Adrenal gland (tissue), 5 donors: Measurements from ENCODE around the gene SLC10A3.
A peak's percentile ranks its signal among the peaks of the same experiment; 100 is the strongest.

Experiments used
- POLR2A ChIP-seq, 2 donors: fragments of 450-650 bp; IDR thresholded peaks; one replicate each; pipeline ENCODE4 v1.6.1; 2017; ENCODE audit warnings: antibody characterized with exemption in 2 of 2, mild to moderate bottlenecking in 2 of 2, moderate library complexity in 1 of 2
- TF ChIP-seq, protein P1 (sequence below), 6 experiments: fragments of 450-650 bp in 4 of 6; fragments of 200-600 bp in 2 of 6; sonication (generic) in 1 of 6; IDR thresholded peaks; 1 replicate in 5 of 6; 2 replicates in 1 of 6; pipeline versions ENCODE4 v1.5.1 to v1.8.0; 2016 to 2021; ENCODE audit warnings: antibody characterized with exemption in 6 of 6, mild to moderate bottlenecking in 2 of 6, moderate library complexity in 1 of 6
- donor health status: DM: no; HTN: no; CAD: no.

DNA sequence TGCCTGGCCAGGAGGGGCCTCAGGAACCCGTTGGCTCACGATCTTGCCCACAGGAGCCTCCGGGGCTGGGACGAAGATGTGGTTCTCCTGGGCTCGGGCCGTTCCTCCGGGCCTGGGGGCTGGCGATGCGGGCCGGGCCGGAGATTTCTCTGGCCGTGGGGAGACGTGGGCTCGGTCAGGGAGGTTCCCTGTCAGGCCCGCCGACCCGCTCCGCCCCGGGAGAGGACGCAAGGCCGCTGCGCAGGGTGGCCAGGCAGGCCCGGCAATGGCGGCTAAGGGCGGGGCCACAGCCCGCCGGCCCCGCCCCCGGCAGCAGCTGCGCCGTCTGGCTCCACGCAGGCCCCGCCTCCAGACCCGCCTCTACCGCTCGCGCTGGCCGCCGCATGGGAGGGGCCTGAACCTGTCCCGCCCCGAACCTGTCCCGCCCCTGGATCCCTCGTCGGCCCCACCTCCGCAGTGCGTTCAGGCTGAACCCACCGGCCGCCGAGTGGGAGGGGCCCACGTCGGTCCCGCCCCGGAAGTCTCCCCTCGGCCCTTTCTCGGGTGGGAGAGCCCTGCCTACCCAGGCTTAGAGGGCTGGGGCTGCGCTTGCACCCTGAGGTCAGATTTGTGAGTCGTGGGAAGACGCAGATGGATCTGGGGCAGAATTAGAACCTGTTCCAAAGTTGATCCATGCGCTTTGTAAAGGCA, 25.7 kb upstream of the SLC10A3 start, which contains the start of gene FAM3A:
- TF ChIP-seq, protein P1, sequence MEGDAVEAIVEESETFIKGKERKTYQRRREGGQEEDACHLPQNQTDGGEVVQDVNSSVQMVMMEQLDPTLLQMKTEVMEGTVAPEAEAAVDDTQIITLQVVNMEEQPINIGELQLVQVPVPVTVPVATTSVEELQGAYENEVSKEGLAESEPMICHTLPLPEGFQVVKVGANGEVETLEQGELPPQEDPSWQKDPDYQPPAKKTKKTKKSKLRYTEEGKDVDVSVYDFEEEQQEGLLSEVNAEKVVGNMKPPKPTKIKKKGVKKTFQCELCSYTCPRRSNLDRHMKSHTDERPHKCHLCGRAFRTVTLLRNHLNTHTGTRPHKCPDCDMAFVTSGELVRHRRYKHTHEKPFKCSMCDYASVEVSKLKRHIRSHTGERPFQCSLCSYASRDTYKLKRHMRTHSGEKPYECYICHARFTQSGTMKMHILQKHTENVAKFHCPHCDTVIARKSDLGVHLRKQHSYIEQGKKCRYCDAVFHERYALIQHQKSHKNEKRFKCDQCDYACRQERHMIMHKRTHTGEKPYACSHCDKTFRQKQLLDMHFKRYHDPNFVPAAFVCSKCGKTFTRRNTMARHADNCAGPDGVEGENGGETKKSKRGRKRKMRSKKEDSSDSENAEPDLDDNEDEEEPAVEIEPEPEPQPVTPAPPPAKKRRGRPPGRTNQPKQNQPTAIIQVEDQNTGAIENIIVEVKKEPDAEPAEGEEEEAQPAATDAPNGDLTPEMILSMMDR (IDR thresholded peaks at IDR 0.05): no peak
- TF ChIP-seq POLR2A (IDR thresholded peaks at IDR 0.05): peak; percentile 57 to 71
